Mononuclear cell (primary cell): ENCODE measurements around the gene ZBTB43. TPM values are rescaled to one million over a fixed set of nuclear protein-coding genes. Genes with fewer than 3 reads are reported as not detected.
"Not testable (repeated sequence)": the region's sequence is repeated elsewhere in the genome, so short reads cannot be mapped to it uniquely, and the experiment has no call there.

Source experiments
- H3K27me3 ChIP-seq: 2 replicates; pipeline ENCODE4 v1.6.0; 2011; ENCODE audit warnings: low read length, control low read depth; ENCODE audit not compliant: insufficient read depth
- H3K4me1 ChIP-seq: 2 replicates; pipeline ENCODE4 v1.5.1; 2011; ENCODE audit warnings: mild to moderate bottlenecking, low read length, control low read depth; ENCODE audit not compliant: insufficient read depth
- H3K4me3 ChIP-seq: 2 replicates; pipeline ENCODE4 v1.5.1; 2011; ENCODE audit warnings: mild to moderate bottlenecking, low read length, moderate library complexity
- H3K9me3 ChIP-seq: 2 replicates; pipeline ENCODE4 v1.5.1; 2011; ENCODE audit warnings: low read depth, mild to moderate bottlenecking, control low read depth, low read length
- total RNA-seq: library from RNA; depleted of rRNA; stranded (reverse); fragments of >200 nt; gene quantifications from one replicate; pipeline ENCODE4 v1.2.3, GENCODE V29; 2012

The ZBTB43 gene
- total RNA-seq, 1 donor, result 50.7 TPM

DNA sequence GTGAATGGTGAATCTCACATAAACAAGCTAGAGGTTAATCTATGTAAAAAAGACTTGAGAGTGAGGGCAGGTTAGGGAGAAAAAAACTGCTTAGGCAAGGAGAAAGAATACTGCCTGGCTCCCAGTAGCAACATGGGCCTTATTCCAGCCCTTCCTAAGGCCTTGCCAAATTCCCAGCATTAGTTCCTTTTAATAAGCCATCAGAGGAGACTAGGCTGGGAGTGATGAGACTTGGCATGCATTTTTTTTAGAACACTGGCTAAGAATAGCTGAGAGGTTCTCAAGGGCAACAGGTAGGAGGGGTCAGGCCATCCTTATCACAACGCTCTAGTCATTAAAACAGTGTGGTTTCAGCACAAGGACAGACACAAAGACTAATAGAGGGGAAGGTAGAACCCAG lies 20.9 kb upstream of the ZBTB43 start:
- H3K4me3 ChIP-seq, result no peak overlapping the region

GRCh38 chr9:126784401-126784800 lies 20.4 kb upstream of the ZBTB43 start:
- peaks cover 11% of the 10 kb centered on the region for H3K27me3 ChIP-seq
- no peaks in the 10 kb centered on the region for H3K9me3 ChIP-seq
- no peak overlapping the region for H3K4me3 ChIP-seq
- H3K4me1 ChIP-seq, result no peaks in the 10 kb centered on the region

More for the DNA sequence above, 20.9 kb upstream of the ZBTB43 start:
- no peaks in the 10 kb centered on the region for H3K4me1 ChIP-seq
- no peaks in the 10 kb centered on the region for H3K9me3 ChIP-seq
- peaks cover 11% of the 10 kb centered on the region for H3K27me3 ChIP-seq

GRCh38 chr9:126784841-126785240 lies 20.0 kb upstream of the ZBTB43 start:
- not testable (repeated sequence) for H3K9me3 ChIP-seq, H3K4me1 ChIP-seq, H3K4me3 ChIP-seq
- H3K27me3 ChIP-seq, result peaks cover 11% of the 10 kb centered on the region

DNA sequence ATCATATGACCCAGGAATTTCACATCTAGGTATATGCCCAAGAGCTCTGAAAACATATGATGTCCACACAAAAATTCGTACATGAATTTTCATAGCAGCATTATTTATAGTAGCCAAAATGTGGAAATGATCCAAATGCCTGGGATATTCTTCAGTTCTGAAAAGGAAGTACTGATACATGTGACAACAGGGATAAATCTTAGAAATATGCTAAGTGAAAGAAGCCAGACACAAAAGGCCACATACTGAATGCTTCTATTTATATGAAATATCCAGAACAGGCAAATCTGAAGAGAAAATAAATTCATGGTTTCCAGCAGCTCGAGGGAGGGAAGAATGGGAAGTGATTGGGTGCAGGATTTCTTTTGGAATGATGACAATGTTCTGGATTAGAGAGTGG lies 16.8 kb upstream of the ZBTB43 start:
- no peaks in the 10 kb centered on the region for H3K4me1 ChIP-seq
- no peaks in the 10 kb centered on the region for H3K9me3 ChIP-seq
- H3K4me3 ChIP-seq, result no peak overlapping the region
- H3K27me3 ChIP-seq, result peaks cover 11% of the 10 kb centered on the region

GRCh38 chr9:126788634-126789349 lies 16.0 kb upstream of the ZBTB43 start:
- H3K4me1 ChIP-seq, result no peaks in the 10 kb centered on the region
- H3K27me3 ChIP-seq, result peaks cover 11% of the 10 kb centered on the region
- no peaks in the 10 kb centered on the region for H3K9me3 ChIP-seq
- no peak overlapping the region for H3K4me3 ChIP-seq

GRCh38 chr9:126790561-126790960 lies 14.3 kb upstream of the ZBTB43 start:
- Histone ChIP-seq H3K9me3 (no peaks in the 10 kb centered on the region), H3K4me1 (no peaks in the 10 kb centered on the region), H3K27me3 (peaks cover 11% of the 10 kb centered on the region), H3K4me3 (no peak overlapping the region)

- Histone ChIP-seq H3K4me1 (no peaks in the 10 kb centered on the region), H3K4me3 (no peak overlapping the region)
Measured at GRCh38 chr9:126791406-126792230, 13.2 kb upstream of the ZBTB43 start.

GRCh38 chr9:126793686-126794417 lies 11.0 kb upstream of the ZBTB43 start:
- Histone ChIP-seq H3K27me3 (no peaks in the 10 kb centered on the region), H3K9me3 (no peaks in the 10 kb centered on the region), H3K4me3 (no peak overlapping the region), H3K4me1 (no peaks in the 10 kb centered on the region)

More at GRCh38 chr9:126791406-126792230, 13.2 kb upstream of the ZBTB43 start:
- Histone ChIP-seq H3K27me3 (peaks cover 11% of the 10 kb centered on the region), H3K9me3 (no peaks in the 10 kb centered on the region)

DNA sequence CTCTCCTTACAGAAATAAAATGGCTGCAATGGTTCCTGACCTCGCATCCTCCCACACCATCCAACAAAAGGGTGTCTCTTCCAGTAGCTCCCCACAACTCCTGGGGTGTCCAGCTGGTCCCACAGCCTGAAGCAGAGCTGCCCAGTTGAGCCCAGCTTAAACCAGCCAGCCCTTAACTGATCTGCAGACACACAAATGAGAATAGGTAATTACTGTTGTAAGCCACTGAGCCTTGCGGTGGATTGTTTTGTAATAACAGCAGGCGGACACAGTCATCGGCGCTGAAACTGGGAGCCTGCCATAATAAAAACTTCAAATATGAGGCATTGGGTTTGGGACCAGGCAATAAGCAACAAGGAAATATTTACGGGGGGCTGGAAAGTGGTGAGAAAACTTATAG lies 10.4 kb upstream of the ZBTB43 start:
- Histone ChIP-seq H3K9me3 (no peaks in the 10 kb centered on the region), H3K27me3 (no peaks in the 10 kb centered on the region), H3K4me3 (no peak overlapping the region), H3K4me1 (no peaks in the 10 kb centered on the region)

- no peak overlapping the region for H3K4me3 ChIP-seq
- no peaks in the 10 kb centered on the region for H3K4me1 ChIP-seq
- H3K9me3 ChIP-seq, result no peaks in the 10 kb centered on the region
- no peaks in the 10 kb centered on the region for H3K27me3 ChIP-seq
Measured at GRCh38 chr9:126796758-126797157, 8.1 kb upstream of the ZBTB43 start.

GRCh38 chr9:126797903-126798302 lies 6.9 kb upstream of the ZBTB43 start:
- Histone ChIP-seq H3K4me1 (no peaks in the 10 kb centered on the region), H3K4me3 (no peak overlapping the region), H3K9me3 (no peaks in the 10 kb centered on the region), H3K27me3 (no peaks in the 10 kb centered on the region)

DNA sequence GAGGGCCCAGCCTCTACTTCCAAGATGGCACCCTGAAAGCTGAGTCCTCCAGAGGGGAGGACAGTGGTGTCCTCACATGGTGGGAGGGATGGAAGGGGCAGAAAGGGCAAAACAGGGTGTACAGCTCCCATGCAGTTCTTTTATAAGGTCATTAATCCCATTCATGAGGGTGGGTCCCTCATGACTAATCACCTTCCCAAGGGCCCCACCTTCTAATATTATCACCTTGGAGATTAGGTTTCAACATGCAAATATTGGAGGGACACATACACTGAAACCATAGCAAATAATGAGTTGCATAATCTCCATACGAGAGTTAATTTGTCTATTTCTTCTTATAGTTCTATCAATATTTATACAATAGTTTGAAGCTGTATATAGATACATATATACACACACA lies 5.8 kb upstream of the ZBTB43 start:
- H3K4me1 ChIP-seq, result no peaks in the 10 kb centered on the region
- H3K4me3 ChIP-seq, result no peak overlapping the region
- H3K27me3 ChIP-seq, result no peaks in the 10 kb centered on the region
- H3K9me3 ChIP-seq, result no peaks in the 10 kb centered on the region

DNA sequence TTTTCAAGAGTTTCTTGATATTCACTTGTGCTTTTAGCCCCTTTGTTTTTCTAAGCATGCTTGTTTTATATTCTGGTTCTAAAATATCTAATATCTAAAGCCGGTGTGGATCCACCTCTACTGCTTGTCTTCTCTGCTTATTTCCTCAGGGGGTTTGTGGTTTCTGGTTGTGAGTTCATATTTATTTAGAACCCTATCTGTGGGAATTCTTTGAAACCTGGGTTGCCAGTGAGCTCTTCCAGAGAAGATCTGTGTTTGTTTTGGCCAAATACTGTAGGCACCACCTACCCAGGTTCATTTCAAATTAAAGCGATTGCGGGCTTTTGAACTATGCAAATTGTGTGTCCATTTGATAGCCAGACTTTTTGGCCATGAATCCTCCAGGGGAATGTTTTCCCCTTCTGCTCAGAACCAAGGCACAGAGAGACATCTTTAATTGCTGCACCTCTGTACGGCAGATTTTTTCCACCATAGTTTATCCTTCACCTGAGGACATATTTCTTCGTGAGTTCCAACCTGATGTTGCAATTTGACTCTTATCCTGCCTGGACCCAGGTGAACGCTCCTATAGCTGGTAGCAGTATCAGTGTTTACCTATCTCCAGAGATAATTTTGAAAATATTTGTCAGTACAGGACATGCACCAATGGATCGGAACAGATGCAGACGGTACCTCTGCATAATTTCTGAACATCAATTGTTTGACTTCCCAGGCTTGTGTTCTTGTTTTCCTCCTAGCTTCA lies 2.4 kb upstream of the ZBTB43 start:
- Histone ChIP-seq H3K4me3 (no peak overlapping the region), H3K9me3 (no peaks in the 10 kb centered on the region), H3K27me3 (no peaks in the 10 kb centered on the region), H3K4me1 (peaks cover 19% of the 10 kb centered on the region)

- Histone ChIP-seq H3K27me3 (no peaks in the 10 kb centered on the region), H3K4me3 (peak overlapping the region; percentile 75), H3K4me1 (peaks cover 19% of the 10 kb centered on the region), H3K9me3 (no peaks in the 10 kb centered on the region)
Measured at GRCh38 chr9:126804198-126804695, 593 bp upstream of the ZBTB43 start.
